Measurements from ENCODE around the gene RAB5A.

The RAB5A gene

DNA sequence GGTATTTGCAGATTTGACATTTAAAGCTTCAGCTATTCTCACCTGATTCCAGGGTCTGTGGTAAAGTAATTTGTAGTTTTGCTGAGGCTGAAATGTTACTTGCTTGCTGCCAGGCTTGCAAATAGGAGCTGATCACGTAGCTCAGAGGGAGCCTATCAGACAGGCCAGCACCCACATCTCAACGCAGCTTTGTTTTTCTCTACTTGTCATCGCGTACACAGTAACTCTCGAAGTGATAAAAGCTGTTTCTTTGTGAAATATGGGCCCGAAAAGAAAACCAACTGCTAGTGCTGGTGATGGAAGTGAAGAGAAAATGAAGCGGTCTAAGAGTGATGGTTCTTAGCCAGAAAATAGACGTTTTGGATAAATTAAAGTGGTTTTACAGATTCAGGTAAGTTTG lies 23.4 kb downstream of the RAB5A start:
- TF ChIP-seq TAF1 (IDR thresholded peaks at IDR 0.05; ENCODE audit: borderline replicate concordance, insufficient read depth, low read length) (no peak), POLR2AphosphoS5 (IDR thresholded peaks at IDR 0.05; ENCODE audit: low read depth, low read length) (no peak), SIN3A (IDR thresholded peaks at IDR 0.05; ENCODE audit: borderline replicate concordance, insufficient read depth, low read length) (no peak), FOXP2 (optimal IDR thresholded peaks at IDR 0.05; ENCODE audit: borderline replicate concordance, extremely low read depth, extremely low read length, insufficient read depth) (no peak)
- TF ChIP-seq, protein P1, sequence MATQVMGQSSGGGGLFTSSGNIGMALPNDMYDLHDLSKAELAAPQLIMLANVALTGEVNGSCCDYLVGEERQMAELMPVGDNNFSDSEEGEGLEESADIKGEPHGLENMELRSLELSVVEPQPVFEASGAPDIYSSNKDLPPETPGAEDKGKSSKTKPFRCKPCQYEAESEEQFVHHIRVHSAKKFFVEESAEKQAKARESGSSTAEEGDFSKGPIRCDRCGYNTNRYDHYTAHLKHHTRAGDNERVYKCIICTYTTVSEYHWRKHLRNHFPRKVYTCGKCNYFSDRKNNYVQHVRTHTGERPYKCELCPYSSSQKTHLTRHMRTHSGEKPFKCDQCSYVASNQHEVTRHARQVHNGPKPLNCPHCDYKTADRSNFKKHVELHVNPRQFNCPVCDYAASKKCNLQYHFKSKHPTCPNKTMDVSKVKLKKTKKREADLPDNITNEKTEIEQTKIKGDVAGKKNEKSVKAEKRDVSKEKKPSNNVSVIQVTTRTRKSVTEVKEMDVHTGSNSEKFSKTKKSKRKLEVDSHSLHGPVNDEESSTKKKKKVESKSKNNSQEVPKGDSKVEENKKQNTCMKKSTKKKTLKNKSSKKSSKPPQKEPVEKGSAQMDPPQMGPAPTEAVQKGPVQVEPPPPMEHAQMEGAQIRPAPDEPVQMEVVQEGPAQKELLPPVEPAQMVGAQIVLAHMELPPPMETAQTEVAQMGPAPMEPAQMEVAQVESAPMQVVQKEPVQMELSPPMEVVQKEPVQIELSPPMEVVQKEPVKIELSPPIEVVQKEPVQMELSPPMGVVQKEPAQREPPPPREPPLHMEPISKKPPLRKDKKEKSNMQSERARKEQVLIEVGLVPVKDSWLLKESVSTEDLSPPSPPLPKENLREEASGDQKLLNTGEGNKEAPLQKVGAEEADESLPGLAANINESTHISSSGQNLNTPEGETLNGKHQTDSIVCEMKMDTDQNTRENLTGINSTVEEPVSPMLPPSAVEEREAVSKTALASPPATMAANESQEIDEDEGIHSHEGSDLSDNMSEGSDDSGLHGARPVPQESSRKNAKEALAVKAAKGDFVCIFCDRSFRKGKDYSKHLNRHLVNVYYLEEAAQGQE (IDR thresholded peaks at IDR 0.05; ENCODE audit: insufficient read depth in 1 of 2, low read depth in 2 of 2, low read length in 2 of 2), result no peak

DNA sequence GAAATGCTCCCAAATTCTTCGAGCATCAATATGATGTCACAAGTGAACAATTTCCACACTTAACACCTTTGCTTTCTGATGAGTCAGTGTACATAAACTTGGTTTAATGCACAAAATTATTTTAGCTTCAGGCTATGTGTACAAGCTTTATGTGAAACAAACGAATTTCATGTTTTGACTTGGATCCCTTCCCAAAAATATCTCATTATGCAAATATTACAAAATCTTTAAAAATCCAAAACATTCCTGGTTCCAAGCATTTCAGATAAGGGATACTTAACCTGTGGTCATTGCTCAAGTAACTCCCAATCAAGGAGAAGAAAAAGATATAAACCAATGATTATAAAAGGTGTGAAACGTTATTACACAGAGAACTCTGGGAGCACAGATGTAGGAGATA lies 25.2 kb downstream of the RAB5A start:
- no peak for TF ChIP-seq FOXP2 (optimal IDR thresholded peaks at IDR 0.05; ENCODE audit: borderline replicate concordance, extremely low read depth, extremely low read length, insufficient read depth)
- TF ChIP-seq, protein P1 (IDR thresholded peaks at IDR 0.05; ENCODE audit: insufficient read depth in 1 of 2, low read depth in 2 of 2, low read length in 2 of 2), result no peak
- TF ChIP-seq SIN3A (IDR thresholded peaks at IDR 0.05; ENCODE audit: borderline replicate concordance, insufficient read depth, low read length), result no peak
- TF ChIP-seq TAF1 (IDR thresholded peaks at IDR 0.05; ENCODE audit: borderline replicate concordance, insufficient read depth, low read length), result no peak
- no peak for TF ChIP-seq POLR2AphosphoS5 (IDR thresholded peaks at IDR 0.05; ENCODE audit: low read depth, low read length)

DNA sequence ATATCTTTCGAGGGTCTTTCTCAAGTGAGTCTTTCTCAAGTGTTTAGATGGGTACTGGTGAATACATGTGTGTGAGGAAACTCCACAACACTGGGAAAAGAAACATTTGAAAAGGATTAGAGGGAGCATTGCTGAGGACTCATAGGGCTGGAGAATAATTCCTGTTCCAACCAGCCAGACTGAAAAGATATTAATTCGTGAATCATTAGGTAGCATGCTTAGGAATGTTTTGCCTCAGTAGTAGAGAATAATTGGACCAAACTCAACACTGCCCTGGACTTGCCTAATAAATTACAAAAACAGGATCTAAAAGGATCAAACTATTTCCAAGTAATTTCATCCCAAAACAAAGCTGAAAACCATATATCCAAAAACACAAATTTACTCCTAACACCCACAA lies 47.9 kb downstream of the RAB5A start:
- TF ChIP-seq SIN3A (IDR thresholded peaks at IDR 0.05; ENCODE audit: borderline replicate concordance, insufficient read depth, low read length) (no peak), FOXP2 (optimal IDR thresholded peaks at IDR 0.05; ENCODE audit: borderline replicate concordance, extremely low read depth, extremely low read length, insufficient read depth) (no peak), POLR2AphosphoS5 (IDR thresholded peaks at IDR 0.05; ENCODE audit: low read depth, low read length) (no peak), TAF1 (IDR thresholded peaks at IDR 0.05; ENCODE audit: borderline replicate concordance, insufficient read depth, low read length) (no peak)
- TF ChIP-seq, protein P1 (IDR thresholded peaks at IDR 0.05; ENCODE audit: insufficient read depth in 1 of 2, low read depth in 2 of 2, low read length in 2 of 2), result no peak

GRCh38 chr3:19997502-19997901 lies 50.6 kb downstream of the RAB5A start:
- TF ChIP-seq FOXP2 (optimal IDR thresholded peaks at IDR 0.05; ENCODE audit: borderline replicate concordance, extremely low read depth, extremely low read length, insufficient read depth), result no peak
- TF ChIP-seq POLR2AphosphoS5 (IDR thresholded peaks at IDR 0.05; ENCODE audit: low read depth, low read length), result no peak
- TF ChIP-seq TAF1 (IDR thresholded peaks at IDR 0.05; ENCODE audit: borderline replicate concordance, insufficient read depth, low read length), result no peak
- TF ChIP-seq, protein P1 (IDR thresholded peaks at IDR 0.05; ENCODE audit: insufficient read depth in 1 of 2, low read depth in 2 of 2, low read length in 2 of 2), result no peak
- TF ChIP-seq SIN3A (IDR thresholded peaks at IDR 0.05; ENCODE audit: borderline replicate concordance, insufficient read depth, low read length), result no peak

DNA sequence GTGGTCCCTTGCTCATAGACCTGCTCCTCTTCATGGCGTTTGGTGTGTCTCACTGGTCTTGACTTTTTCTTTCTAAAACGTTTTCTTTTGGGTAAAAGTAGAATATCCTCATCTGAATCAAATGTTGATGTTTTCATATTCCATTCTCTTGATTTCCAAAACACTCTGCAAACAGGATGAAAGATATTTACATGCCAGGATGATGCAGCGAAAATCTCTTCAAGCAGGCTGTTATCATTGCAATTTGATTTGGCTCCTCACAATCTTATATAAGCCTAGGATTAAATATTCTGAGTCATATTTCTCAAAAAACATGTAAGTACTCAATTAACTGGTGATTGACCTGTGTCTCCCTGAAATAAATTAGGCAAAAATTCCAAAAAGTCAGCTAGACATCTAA lies 55.0 kb downstream of the RAB5A start:
- TF ChIP-seq SIN3A (IDR thresholded peaks at IDR 0.05; ENCODE audit: borderline replicate concordance, insufficient read depth, low read length) (no peak), POLR2AphosphoS5 (IDR thresholded peaks at IDR 0.05; ENCODE audit: low read depth, low read length) (no peak), FOXP2 (optimal IDR thresholded peaks at IDR 0.05; ENCODE audit: borderline replicate concordance, extremely low read depth, extremely low read length, insufficient read depth) (no peak), TAF1 (IDR thresholded peaks at IDR 0.05; ENCODE audit: borderline replicate concordance, insufficient read depth, low read length) (no peak)

Measured in PFSK-1 (cell line).